HG02852 (cell line): ENCODE results near the gene CACNA1I.

ENCODE experiments used
- ATAC-seq: cut with Tn5 transposase; IDR thresholded peaks from one replicate; pipeline ENCODE4 v1.9.1; 2021; ENCODE audit warnings: mild to moderate bottlenecking, moderate library complexity; ENCODE audit not compliant: unreplicated experiment

CACNA1I gene

GRCh38 chr22:39713799-39714290 lies 143.3 kb downstream of the CACNA1I start:
- no peak for ATAC-seq

DNA sequence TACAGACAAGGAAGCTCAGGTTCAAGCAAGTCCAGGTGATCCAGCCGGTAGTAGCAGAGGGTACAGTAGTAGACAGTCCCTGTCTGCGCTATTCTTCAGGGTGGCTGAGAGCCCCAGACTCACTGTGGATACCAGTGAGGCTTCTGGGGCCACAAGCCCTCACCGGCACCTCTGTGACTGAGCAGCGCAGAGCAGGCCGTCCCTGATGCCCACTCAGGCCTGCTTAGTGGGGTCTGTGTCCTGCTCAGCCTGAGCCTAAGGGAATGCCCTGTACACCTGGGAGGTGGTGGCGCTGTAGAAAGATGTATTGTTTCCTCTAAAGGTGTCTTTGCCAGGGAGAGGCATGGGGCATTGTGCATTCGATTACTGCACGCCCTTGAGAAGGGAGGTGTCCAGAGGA lies 143.8 kb downstream of the CACNA1I start:
- ATAC-seq: no peak

GRCh38 chr22:39715778-39716495 lies 145.4 kb downstream of the CACNA1I start:
- no peak for ATAC-seq

- no peak for ATAC-seq
Observed at GRCh38 chr22:39716534-39716933, 146.0 kb downstream of the CACNA1I start.

DNA sequence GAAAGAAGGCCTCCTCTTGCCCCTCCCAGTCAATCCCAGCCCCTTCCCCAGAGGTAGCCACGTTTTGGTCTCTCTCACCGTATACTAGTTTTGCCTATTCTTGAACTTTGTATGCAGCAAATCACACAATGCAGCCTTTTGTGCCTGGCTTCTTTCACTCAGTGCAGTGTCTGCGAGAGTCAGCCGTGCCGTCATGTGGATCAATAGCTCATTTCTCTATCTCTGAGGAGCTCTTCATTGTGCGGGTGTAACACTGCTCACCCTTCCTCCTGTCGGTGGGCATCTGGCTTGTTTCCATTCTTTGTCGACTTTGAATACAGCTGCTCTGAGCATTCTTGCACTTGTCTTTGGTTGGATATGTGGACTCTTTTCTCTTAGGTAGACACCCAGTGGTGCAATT lies 146.5 kb downstream of the CACNA1I start:
- no peak for ATAC-seq

- ATAC-seq: no peak
Observed at GRCh38 chr22:39718206-39718605, 147.7 kb downstream of the CACNA1I start.

- ATAC-seq: no peak
Observed at GRCh38 chr22:39718921-39719475, 148.4 kb downstream of the CACNA1I start.

DNA sequence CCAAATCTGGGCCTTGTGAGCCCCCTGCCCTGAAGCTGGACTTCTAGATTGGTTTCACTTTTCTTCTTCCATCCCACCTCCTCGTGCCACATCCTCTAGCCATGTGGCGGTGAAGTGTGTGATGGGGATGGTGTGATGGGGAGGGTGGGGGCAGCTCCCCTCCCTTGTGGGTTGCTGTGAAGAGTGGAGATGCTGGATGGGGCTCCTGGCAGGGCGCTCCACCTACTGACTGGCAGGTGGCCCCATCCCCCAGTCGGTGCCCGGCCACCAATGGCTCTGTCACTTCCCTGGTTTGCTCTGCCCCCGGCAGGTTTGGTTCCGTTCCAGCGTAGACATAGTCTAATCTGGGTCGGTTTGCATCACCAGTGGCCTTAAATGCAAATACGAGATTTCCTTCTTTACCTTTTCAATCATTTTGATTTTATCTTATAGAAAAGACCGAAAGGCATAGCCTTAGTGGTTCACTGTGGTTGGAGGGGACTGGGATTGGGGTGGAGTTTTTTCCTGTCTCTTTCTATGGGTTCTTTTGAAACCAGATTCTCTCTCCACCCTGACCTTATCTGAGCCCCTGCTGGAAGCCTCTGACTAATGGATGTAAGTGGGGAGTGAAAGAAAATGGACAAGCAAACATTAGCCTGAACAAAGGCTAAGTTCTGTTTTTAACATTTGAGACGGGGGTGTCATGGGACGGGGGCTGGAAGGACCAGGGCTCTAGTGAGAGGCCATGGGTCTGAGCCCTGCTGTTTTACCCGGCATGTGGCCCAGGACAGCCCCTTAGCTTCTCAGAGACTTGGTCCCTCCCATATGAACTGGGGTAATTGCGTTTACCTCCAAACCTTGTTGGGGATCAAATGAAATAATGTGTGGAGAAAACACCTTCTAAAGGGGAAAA lies 149.3 kb downstream of the CACNA1I start:
- ATAC-seq: no peak

- ATAC-seq: no peak
Observed at GRCh38 chr22:39721206-39722031, 150.9 kb downstream of the CACNA1I start.

DNA sequence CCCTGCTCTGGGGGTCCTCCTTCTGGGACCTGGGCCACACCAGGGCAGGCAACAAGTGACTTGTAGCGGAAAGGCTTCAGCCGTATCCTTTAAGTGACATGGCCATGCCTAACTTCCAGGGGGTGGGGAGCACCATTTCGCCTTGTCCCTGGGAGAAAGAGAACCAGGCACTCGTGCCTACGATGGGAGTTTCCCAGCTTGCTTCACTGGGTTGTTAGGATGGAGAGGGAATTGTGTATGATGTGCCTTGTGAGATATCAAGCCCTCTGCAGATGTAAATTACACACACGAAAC lies 151.4 kb downstream of the CACNA1I start:
- ATAC-seq: no peak

GRCh38 chr22:39722501-39722900 lies 151.9 kb downstream of the CACNA1I start:
- ATAC-seq: no peak

DNA sequence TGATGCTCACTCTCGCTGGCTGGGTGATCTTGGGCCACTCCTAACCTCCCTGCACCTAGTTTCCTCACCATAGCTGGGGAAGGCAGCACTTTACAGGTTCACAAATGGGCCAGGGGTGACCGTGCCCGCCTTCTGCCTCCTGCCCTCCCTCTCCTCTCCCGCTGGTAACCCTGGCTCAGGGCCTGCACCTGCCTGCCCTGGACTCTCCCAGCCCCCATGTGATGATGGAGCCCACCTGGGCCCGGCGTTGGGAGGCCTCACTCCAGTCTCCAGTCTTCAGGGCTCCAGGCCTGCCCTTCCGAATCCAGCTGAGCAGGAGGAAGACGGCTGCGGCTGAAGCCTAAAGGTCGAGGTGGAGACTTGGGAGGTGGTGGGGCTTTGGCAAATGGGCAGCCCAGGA lies 152.9 kb downstream of the CACNA1I start:
- no peak for ATAC-seq

DNA sequence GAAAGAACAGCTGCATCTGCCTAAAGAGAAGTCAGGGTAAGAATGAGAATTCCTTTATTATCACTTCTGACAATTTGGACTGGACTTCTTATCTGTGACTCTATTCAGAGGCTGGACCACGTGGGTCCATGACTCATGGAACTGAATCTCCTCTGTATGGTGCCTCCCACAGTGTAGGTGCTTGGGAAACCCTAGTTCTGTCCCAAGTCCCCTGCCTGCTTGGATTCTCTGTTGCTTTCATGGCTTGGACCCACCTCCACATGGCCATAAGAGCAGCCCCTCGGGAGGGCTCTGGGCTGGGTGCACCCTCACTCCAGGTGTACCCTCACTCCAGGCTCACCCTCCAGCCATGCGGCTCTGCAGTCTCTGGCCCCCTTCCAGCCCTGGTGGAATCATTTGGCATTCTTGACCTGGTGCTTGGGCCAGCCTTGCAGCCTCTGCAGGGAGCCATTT lies 153.4 kb downstream of the CACNA1I start:
- no peak for ATAC-seq

GRCh38 chr22:39724390-39724789 lies 153.8 kb downstream of the CACNA1I start:
- no peak for ATAC-seq

DNA sequence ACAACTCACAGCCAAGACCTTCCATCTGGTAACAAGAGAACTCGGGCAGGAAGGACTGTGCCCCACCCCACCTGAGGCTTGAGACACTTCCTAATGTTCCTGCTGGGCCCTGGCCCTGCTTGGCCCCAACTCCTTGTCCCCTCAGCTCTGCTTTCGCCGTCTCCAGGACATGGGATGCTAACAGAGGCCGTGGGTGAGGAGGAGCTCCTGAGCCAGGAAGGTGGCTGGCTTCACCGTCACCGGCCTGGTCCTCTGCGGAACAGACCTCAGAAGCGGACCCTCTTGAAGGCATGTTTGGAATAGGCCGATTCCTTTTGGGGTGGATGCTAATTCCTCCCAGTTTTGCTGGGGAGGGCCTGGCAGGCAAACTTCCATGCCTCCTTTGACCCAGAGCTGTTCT lies 154.3 kb downstream of the CACNA1I start:
- no peak for ATAC-seq

DNA sequence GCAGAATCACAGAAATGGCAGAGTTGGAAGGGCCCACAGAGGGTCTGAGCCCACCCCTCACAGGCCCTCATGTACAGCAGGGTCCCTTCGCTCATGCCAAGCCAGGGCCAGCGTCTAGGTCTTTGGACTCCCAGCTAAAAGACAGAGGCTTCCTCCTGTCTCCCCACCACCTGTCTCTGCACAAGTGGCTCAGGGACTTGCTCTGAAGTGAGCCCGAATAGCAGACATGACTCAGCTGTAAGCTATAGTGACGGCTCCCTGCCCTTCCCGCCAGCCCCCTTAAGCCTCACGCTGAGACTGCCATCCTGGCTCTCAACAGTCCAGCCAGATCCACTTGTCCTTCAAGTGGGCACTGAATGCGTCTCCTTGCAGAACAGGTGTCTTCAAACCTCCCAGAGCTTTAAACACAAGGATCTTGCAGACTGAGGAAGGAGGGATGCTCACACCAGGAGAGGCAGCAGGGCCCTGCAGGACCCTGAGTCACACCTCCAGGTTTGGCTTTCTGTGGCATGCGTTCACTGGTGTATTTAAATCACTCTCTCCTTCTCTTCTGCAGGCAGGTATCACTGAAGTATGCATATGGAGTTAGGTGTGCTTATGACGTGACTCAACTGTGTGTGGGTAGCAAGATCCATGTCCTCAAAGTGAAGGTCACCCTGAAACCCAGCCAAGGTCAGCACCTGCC lies 154.9 kb downstream of the CACNA1I start:
- ATAC-seq: no peak

GRCh38 chr22:39727541-39727940 lies 157.0 kb downstream of the CACNA1I start:
- no peak for ATAC-seq

DNA sequence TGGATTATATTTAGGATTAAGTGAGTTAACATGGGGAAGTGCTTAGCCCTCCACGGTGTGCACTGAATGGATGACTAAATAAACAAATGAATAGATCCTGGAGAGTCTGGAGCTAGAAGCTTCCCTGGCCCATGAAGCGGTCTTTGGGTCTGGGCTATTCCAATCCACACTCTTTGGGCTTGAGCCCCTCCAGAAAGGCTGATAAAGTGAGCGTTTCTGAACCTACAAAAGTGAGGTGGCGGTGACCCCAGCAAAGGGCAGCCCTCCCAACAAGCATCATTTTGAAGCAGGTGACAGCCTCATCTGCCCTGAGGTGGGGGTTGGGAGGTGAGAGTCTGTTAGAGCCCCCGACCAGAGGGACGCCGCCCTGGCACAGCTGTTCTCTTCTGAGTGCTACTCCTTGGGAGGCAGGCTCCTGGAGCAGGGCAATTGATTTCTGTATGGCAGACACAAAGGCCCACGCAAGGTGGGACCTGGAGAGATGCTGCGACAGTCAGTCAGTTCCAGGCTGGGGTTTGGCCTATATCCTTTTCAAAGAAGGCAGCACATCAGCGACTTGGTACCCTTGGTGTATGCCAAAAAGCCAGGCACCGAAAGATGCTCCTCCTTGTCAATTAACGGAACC lies 157.8 kb downstream of the CACNA1I start:
- ATAC-seq: no peak

GRCh38 chr22:39729141-39729934 lies 158.8 kb downstream of the CACNA1I start:
- ATAC-seq: no peak
